Thymus (tissue), 11 donors: Measurements from ENCODE around the gene SLC41A3. TPM values are rescaled to one million over a fixed set of nuclear protein-coding genes. Genes with fewer than 3 reads are reported as not detected.
A peak's percentile ranks its signal among the peaks of the same experiment; 100 is the strongest.

Experiments
- DNase-seq, 9 donors: peaks; one replicate each; pipeline ENCODE4 v3.0.0-alpha.2; 2013; ENCODE audit warnings: low spot score in 9 of 9, low read depth in 6 of 9, missing footprints in 1 of 9
- H3K27ac ChIP-seq, 2 donors: one replicate each; pipeline ENCODE4 v1.5.1; 2013; ENCODE audit warnings: control low read depth in 1 of 2, low read depth in 1 of 2, low read length in 1 of 2, mild to moderate bottlenecking in 1 of 2, moderate library complexity in 1 of 2
- H3K27me3 ChIP-seq, 2 donors: one replicate each; pipeline ENCODE4 v1.5.1; 2013; ENCODE audit warnings: low read length in 1 of 2; ENCODE audit not compliant: control insufficient read depth in 2 of 2, insufficient read depth in 1 of 2
- H3K36me3 ChIP-seq, 2 donors: one replicate each; pipeline ENCODE4 v1.5.1; 2013; ENCODE audit warnings: low read length in 1 of 2, mild to moderate bottlenecking in 1 of 2, moderate library complexity in 1 of 2; ENCODE audit not compliant: control insufficient read depth in 2 of 2, insufficient read depth in 2 of 2
- H3K4me1 ChIP-seq, 2 donors: one replicate each; pipeline ENCODE4 v1.5.1; 2013; ENCODE audit warnings: low read length in 2 of 2; ENCODE audit not compliant: control insufficient read depth in 2 of 2, insufficient read depth in 2 of 2
- H3K4me3 ChIP-seq, 2 donors: one replicate each; pipeline ENCODE4 v1.5.1; 2013; ENCODE audit warnings: low read length in 2 of 2, control low read depth in 1 of 2, mild to moderate bottlenecking in 1 of 2
- H3K9me3 ChIP-seq, 2 donors: one replicate each; pipeline ENCODE4 v1.5.1; 2013; ENCODE audit warnings: low read length in 1 of 2, mild to moderate bottlenecking in 1 of 2; ENCODE audit not compliant: control insufficient read depth in 2 of 2, insufficient read depth in 1 of 2
- WGBS: extraction: QIAGEN DNeasy Blood & Tissue Kit; methylation state at CpG from one replicate; pipeline ENCODE4 v1.1.7; 2013; 5-methylcytosine and 5-hydroxymethylcytosine counted together
- polyA plus RNA-seq: library from polyadenylated mRNA; stranded (reverse); fragments of 200-250 nt; gene quantifications from one replicate; pipeline ENCODE4 v1.2.3, GENCODE V29; 2013
- total RNA-seq: library from RNA; stranded (reverse); fragments of 120-200 nt; gene quantifications from one replicate; pipeline ENCODE4 v1.2.4, GENCODE V29; 2013
- donor health status: healthy.

Gene SLC41A3
- total and polyA plus RNA-seq, 2 donors: 31.3 to 33.5 TPM

DNA sequence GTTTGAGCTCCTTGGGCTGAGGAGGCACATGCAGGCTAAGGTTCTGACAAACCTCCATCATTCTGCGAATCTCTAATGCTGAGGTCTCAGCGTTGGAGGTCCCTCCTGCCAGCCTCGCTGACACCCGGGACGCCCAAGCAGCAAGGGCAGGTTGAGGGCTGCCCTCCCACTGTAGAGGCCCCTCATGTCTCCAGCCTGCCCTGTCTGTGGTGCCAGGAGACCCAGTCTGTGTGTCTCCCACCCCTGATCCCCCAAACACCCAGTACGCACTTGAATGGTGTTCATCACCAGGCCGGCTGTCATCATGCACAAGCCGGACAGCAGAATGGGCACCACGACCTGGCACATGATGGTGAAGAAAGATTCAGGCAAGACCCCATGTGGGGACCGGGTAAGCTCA lies 27.8 kb downstream of the SLC41A3 start:
- Histone ChIP-seq H3K4me3 (no peak overlapping the region), H3K27me3 (no peaks in the 10 kb centered on the region), H3K27ac (no peak overlapping the region), H3K36me3 (peaks cover 0 to 19% of the 10 kb centered on the region in 2 donors), H3K4me1 (peaks cover 0 to 17% of the 10 kb centered on the region in 2 donors), H3K9me3 (no peaks in the 10 kb centered on the region)
- no peak for DNase-seq
- 98% methylated on average over 10 of the region's 10 CpGs for WGBS

GRCh38 chr3:126054870-126055269 lies 29.1 kb downstream of the SLC41A3 start:
- H3K36me3 ChIP-seq: peaks cover 7 to 25% of the 10 kb centered on the region in 2 donors
- no peaks in the 10 kb centered on the region for H3K9me3 ChIP-seq
- H3K4me1 ChIP-seq: peaks cover 0 to 17% of the 10 kb centered on the region in 2 donors
- H3K4me3 ChIP-seq: no peak overlapping the region
- no peak overlapping the region for H3K27ac ChIP-seq
- no peak for DNase-seq
- WGBS: 99% methylated on average over 5 of the region's 5 CpGs
- no peaks in the 10 kb centered on the region for H3K27me3 ChIP-seq

DNA sequence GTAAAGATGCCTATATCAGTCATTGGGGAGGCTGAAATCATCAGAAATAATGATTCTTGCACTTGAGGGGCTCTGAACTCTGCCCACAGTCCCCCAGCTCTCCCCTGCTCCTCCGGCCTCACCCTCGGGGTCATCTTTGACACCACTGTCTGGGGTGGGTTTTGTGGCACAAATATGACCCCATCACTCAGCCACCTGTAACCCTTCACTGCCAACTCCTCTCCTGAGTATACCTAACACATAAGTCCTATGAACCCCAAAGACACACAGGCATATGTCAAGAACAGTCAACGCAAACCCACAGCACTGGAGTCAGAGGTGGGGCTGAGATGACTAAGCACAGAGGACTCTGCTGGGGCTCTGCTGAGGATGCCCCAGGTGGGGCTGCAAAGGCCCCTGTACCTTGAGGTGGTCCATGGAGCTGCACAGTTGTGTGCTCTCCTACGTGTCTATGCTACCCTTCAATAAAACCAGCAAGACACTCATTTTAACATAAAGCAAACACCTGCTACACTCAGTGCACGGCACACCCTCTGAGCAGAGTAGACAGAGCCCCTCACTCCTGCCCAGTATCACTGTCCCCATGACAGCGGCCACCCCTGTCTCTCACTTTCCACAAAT lies 29.9 kb downstream of the SLC41A3 start:
- no peak for DNase-seq
- no peaks in the 10 kb centered on the region for H3K27me3 ChIP-seq
- no peak overlapping the region for H3K4me3 ChIP-seq
- no peaks in the 10 kb centered on the region for H3K9me3 ChIP-seq
- peaks cover 0 to 17% of the 10 kb centered on the region in 2 donors for H3K4me1 ChIP-seq
- WGBS: 98% methylated on average over 6 of the region's 6 CpGs
- no peak overlapping the region for H3K27ac ChIP-seq
- H3K36me3 ChIP-seq: peaks cover 9 to 21% of the 10 kb centered on the region in 2 donors

- WGBS: 96% methylated on average over 1 of the region's 1 CpG
- Histone ChIP-seq H3K9me3 (no peaks in the 10 kb centered on the region), H3K4me3 (no peak overlapping the region), H3K36me3 (peaks cover 9 to 19% of the 10 kb centered on the region in 2 donors), H3K27ac (no peak overlapping the region), H3K27me3 (no peaks in the 10 kb centered on the region), H3K4me1 (peaks cover 0 to 17% of the 10 kb centered on the region in 2 donors)
- DNase-seq: no peak
Observed at GRCh38 chr3:126053513-126053912, 30.4 kb downstream of the SLC41A3 start.

DNA sequence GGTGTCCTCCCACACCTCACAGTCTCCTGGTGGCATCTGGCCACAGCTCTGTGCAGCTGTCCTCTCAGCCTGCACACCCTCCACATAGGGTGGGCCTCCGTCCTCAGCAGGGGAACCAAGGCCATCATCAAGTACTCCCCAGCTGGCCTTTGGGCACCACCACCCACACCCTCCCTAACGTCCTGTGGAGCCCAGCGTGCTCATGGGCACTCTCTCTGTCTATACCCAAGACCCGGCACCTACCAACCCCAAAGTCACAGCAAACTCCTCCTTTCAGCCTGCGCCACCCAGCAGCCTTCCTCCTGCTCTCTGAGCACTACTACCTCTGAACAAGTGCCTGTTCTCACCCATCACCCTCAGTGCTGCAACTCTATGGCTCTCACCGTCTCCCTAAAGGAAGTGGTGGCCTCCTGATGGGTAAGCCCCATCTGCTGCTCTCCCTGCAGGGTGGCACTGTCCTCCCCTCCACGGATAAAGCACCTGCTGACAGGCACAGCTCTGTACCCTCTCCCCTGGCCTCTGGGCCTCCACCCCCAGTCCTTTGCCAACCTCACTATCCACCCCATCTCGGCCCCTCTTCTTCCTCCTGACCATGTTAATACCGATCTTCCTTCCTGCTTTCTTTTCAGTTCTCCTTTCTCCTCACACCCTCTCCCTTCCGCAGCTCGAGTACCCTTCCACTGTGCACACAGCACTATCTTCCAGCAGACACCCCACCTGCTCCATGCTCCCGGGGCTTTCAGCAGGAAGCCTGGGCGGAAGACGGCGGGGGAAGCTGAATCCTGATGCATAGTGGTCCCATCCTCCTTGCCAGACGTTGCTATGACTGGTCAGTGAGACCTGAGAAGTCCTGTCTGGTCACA lies 31.5 kb downstream of the SLC41A3 start:
- H3K27me3 ChIP-seq: no peaks in the 10 kb centered on the region
- H3K4me3 ChIP-seq: no peak overlapping the region
- peak in 2 of 9 donors; percentile 20 to 32 for DNase-seq
- peaks cover 9 to 19% of the 10 kb centered on the region in 2 donors for H3K36me3 ChIP-seq
- WGBS: 63% methylated on average over 16 of the region's 16 CpGs
- H3K4me1 ChIP-seq: peaks cover 0 to 17% of the 10 kb centered on the region in 2 donors
- H3K27ac ChIP-seq: no peak overlapping the region
- no peaks in the 10 kb centered on the region for H3K9me3 ChIP-seq

DNA sequence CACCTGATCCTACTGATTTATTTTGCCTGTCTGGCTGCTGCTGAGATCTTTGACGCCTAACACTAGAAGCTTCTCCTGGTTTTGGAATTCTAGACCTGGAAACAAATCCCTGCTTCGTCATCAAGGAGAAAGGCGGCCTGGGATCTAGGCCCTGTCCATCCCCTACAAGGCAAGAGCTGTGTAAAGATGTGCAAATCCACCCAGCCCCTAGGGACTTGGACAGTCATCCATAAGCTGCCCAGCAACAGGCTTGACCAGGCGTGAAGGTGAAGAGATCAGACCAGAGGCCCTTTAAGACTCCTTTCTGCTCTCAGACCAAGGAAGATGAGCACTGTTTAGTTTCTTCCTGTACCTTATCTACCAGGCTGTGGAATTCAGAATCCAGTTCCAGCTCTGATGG lies 32.2 kb downstream of the SLC41A3 start:
- Histone ChIP-seq H3K27me3 (no peaks in the 10 kb centered on the region), H3K4me1 (peaks cover 0 to 17% of the 10 kb centered on the region in 2 donors), H3K27ac (no peak overlapping the region), H3K4me3 (no peak overlapping the region), H3K9me3 (no peaks in the 10 kb centered on the region), H3K36me3 (peaks cover 9 to 17% of the 10 kb centered on the region in 2 donors)
- 98% methylated on average over 4 of the region's 4 CpGs for WGBS
- no peak for DNase-seq

GRCh38 chr3:126051234-126051633 lies 32.7 kb downstream of the SLC41A3 start:
- Histone ChIP-seq H3K27me3 (no peaks in the 10 kb centered on the region), H3K27ac (no peak overlapping the region), H3K9me3 (no peaks in the 10 kb centered on the region), H3K4me3 (no peak overlapping the region), H3K4me1 (peaks cover 0 to 17% of the 10 kb centered on the region in 2 donors), H3K36me3 (peaks cover 9 to 16% of the 10 kb centered on the region in 2 donors)
- WGBS: 93% methylated on average over 8 of the region's 8 CpGs
- no peak for DNase-seq

DNA sequence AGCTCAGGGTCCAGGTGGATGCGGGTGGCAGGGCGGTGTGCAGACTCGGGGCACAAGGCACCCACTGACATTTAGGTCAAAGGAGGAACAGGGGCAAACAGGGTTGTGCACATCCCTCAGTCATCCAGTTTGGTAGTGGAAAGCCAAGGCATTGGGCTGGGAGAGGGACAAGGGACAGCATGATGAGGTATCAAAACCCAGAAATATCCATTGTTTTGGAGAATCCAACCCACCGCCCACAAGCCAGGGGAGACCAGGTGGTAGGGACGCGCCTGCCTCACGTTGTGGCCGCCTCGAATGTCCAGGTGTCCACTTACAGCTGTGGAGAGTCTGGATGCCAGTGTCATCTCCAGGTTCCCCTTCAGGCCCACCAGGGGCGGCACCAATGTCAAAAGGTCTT lies 33.3 kb downstream of the SLC41A3 start:
- no peaks in the 10 kb centered on the region for H3K9me3 ChIP-seq
- 99% methylated on average over 10 of the region's 10 CpGs for WGBS

GRCh38 chr3:126050050-126050392 lies 33.9 kb downstream of the SLC41A3 start:
- 87% methylated on average over 3 of the region's 3 CpGs for WGBS
- no peak overlapping the region for H3K4me3 ChIP-seq

More for the DNA sequence above, 33.3 kb downstream of the SLC41A3 start:
- Histone ChIP-seq H3K36me3 (peaks cover 9 to 10% of the 10 kb centered on the region in 2 donors), H3K4me1 (peaks cover 0 to 17% of the 10 kb centered on the region in 2 donors), H3K27ac (no peak overlapping the region), H3K4me3 (no peak overlapping the region), H3K27me3 (no peaks in the 10 kb centered on the region)
- no peak for DNase-seq

More at GRCh38 chr3:126050050-126050392, 33.9 kb downstream of the SLC41A3 start:
- no peaks in the 10 kb centered on the region for H3K9me3 ChIP-seq
- H3K27ac ChIP-seq: no peak overlapping the region
- DNase-seq: no peak
- H3K4me1 ChIP-seq: peaks cover 0 to 17% of the 10 kb centered on the region in 2 donors
- H3K36me3 ChIP-seq: peaks cover 9 to 10% of the 10 kb centered on the region in 2 donors
- no peaks in the 10 kb centered on the region for H3K27me3 ChIP-seq
